Pericardium fibroblast (primary cell): ENCODE data around the gene PAIP2. TPM values are rescaled to one million over a fixed set of nuclear protein-coding genes. Genes with fewer than 3 reads are reported as not detected.

Experiments
- total RNA-seq: library from RNA; depleted of rRNA; stranded (reverse); fragments of >200 nt; gene quantifications from 2 replicates; pipeline ENCODE4 v1.2.3, GENCODE V29; 2015

PAIP2 gene
- 58.7 and 69.2 TPM in 2 replicates for total RNA-seq

GRCh38 chr5:139341689-139342422 is at the start of gene PAIP2:
TSS of gene PAIP2 (plus strand) at chr5:139341854. CDS start at chr5:139363785, 21,931 bp downstream.

GRCh38 chr5:139293507-139294373 is 47.9 kb upstream of the PAIP2 start, which contains the start of gene MATR3:
TSS of gene MATR3 (plus strand) at chr5:139293740. CDS start at chr5:139307416, 13,676 bp downstream.

GRCh38 chr5:139383275-139383992 is 41.8 kb downstream of the PAIP2 start, which contains the start of gene SLC23A1:
TSS of gene SLC23A1 (minus strand) at chr5:139383297. CDS start at chr5:139383253, 44 bp downstream.

GRCh38 chr5:139389701-139390638 is 48.3 kb downstream of the PAIP2 start, which contains the start of gene MZB1:
TSS of gene MZB1 (minus strand) at chr5:139389913. CDS start at chr5:139389856, 57 bp downstream.

GRCh38 chr5:139394654-139395566 is 53.3 kb downstream of the PAIP2 start, which contains the start of gene PROB1:
TSS of gene PROB1 (minus strand) at chr5:139395104. CDS start at chr5:139395081, 23 bp downstream.

GRCh38 chr5:139403787-139404483 is 62.3 kb downstream of the PAIP2 start, which contains the start of gene SPATA24:
TSS of gene SPATA24 (minus strand) at chr5:139404089. CDS start at chr5:139404060, 29 bp downstream.

Other genes with a start within 250 kb of the PAIP2 start
- gene SIL1, start 143.5 kb upstream of the PAIP2 start, total RNA-seq: 34.7 and 58.9 TPM in 2 replicates
- gene MATR3, start 48.1 kb upstream of the PAIP2 start, total RNA-seq: 110 and 141 TPM in 2 replicates
- not detected in 2 replicates for gene SLC23A1, start 41.4 kb downstream of the PAIP2 start, total RNA-seq
- not detected in 2 replicates for gene MZB1, start 48.1 kb downstream of the PAIP2 start, total RNA-seq
- gene PROB1, start 53.2 kb downstream of the PAIP2 start, total RNA-seq: 1.5 and 2.2 TPM in 2 replicates
- 4.1 and 9.4 TPM in 2 replicates for gene SPATA24, start 62.2 kb downstream of the PAIP2 start, total RNA-seq
- gene DNAJC18, start 97.7 kb downstream of the PAIP2 start, total RNA-seq: 6.3 and 14.5 TPM in 2 replicates
- 1.0 and 1.5 TPM in 2 replicates for gene ECSCR, start 120.9 kb downstream of the PAIP2 start, total RNA-seq
- not detected in 2 replicates for gene SMIM33, start 129.2 kb downstream of the PAIP2 start, total RNA-seq
- 74.2 and 127 TPM in 2 replicates for gene STING1, start 140.9 kb downstream of the PAIP2 start, total RNA-seq
- 69.5 and 80.3 TPM in 2 replicates for gene UBE2D2, start 219.5 kb downstream of the PAIP2 start, total RNA-seq